Activated naive CD4-positive, alpha-beta T cell treated with anti-CD3 and anti-CD28 coated beads, Interleukin-2, amount 50 U/mL, for 24 hours (primary cell): ENCODE data around the gene CES1.
A peak's percentile ranks its signal among the peaks of the same experiment; 100 is the strongest.
"Not testable (repeated sequence)": the region's sequence is repeated elsewhere in the genome, so short reads cannot be mapped to it uniquely, and the experiment has no call there.

Experiments used
- H3K27ac Mint-ChIP-seq: one replicate; pipeline ENCODE4 v1.8.0; 2021; ENCODE audit warnings: mild to moderate bottlenecking, mixed read lengths
- H3K27me3 Mint-ChIP-seq: one replicate; pipeline ENCODE4 v1.8.0; 2021; ENCODE audit warnings: mixed read lengths
- H3K36me3 Mint-ChIP-seq: one replicate; pipeline ENCODE4 v1.8.0; 2021; ENCODE audit warnings: mixed read lengths
- H3K4me1 Mint-ChIP-seq: one replicate; pipeline ENCODE4 v1.8.0; 2021; ENCODE audit warnings: mixed read lengths
- H3K4me3 Mint-ChIP-seq: one replicate; pipeline ENCODE4 v1.8.0; 2021; ENCODE audit warnings: mild to moderate bottlenecking, mixed read lengths
- H3K9me3 Mint-ChIP-seq: one replicate; pipeline ENCODE4 v1.8.0; 2021; ENCODE audit warnings: mixed read lengths

CES1 gene

GRCh38 chr16:55782091-55782792, 50.7 kb downstream of the CES1 start:
- not testable (repeated sequence) for H3K4me3 Mint-ChIP-seq, H3K36me3 Mint-ChIP-seq, H3K27me3 Mint-ChIP-seq, H3K9me3 Mint-ChIP-seq, H3K4me1 Mint-ChIP-seq, H3K27ac Mint-ChIP-seq

DNA sequence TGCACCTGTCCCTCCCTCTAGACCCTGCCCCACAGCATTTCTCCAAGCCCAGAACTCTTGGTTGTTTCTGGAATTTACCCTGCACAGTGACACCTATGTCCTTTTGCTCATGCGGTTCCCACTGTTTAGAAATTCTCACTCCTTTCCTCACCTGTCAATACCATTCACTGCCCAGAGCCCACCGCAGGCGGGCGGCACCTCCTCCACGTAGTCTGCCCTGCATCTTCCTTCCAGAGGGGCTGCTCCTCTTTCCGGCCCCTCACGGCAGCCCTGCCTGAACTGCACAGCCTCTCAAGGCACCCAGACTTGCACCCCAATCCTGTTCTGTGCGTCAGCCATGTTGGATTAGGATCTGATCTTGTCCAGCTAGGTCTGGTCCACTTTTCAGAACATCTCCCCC, 51.4 kb downstream of the CES1 start:
- H3K36me3 Mint-ChIP-seq, H3K27me3 Mint-ChIP-seq, H3K4me3 Mint-ChIP-seq, H3K27ac Mint-ChIP-seq, H3K9me3 Mint-ChIP-seq, H3K4me1 Mint-ChIP-seq: not testable (repeated sequence)

- not testable (repeated sequence) for H3K36me3 Mint-ChIP-seq, H3K27me3 Mint-ChIP-seq, H3K4me3 Mint-ChIP-seq, H3K9me3 Mint-ChIP-seq, H3K27ac Mint-ChIP-seq, H3K4me1 Mint-ChIP-seq
These were observed 52.8 kb downstream of the CES1 start for GRCh38 chr16:55780095-55780407.

GRCh38 chr16:55779402-55780094, 53.3 kb downstream of the CES1 start:
- no peaks in the 10 kb centered on the region for H3K36me3 Mint-ChIP-seq
- no peak overlapping the region for H3K27ac Mint-ChIP-seq
- H3K9me3 Mint-ChIP-seq: no peaks in the 10 kb centered on the region
- H3K4me3 Mint-ChIP-seq: no peak overlapping the region
- H3K27me3 Mint-ChIP-seq: no peaks in the 10 kb centered on the region
- no peaks in the 10 kb centered on the region for H3K4me1 Mint-ChIP-seq

DNA sequence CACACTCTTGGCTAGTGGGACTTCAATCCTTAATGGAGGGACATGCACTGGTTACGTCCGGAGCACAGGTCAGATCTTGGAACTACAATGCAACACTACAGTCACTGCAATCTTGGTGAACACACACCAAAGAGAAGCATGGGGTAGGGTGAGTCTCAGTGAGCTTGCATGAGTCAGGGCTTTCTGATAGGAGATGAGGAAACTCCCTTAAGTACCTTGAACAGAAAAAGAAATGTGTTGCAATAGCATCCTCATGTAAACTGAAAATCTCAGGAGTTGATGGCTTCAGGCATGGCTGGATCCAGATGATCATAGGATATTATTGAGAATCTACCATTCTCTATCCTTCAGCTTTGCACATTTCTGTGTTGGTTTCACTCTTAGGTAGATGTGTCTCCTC, 54.1 kb downstream of the CES1 start:
- Mint-ChIP-seq H3K4me1 (no peaks in the 10 kb centered on the region), H3K27me3 (peaks cover 2% of the 10 kb centered on the region), H3K4me3 (no peak overlapping the region), H3K9me3 (no peaks in the 10 kb centered on the region), H3K36me3 (no peaks in the 10 kb centered on the region), H3K27ac (no peak overlapping the region)

DNA sequence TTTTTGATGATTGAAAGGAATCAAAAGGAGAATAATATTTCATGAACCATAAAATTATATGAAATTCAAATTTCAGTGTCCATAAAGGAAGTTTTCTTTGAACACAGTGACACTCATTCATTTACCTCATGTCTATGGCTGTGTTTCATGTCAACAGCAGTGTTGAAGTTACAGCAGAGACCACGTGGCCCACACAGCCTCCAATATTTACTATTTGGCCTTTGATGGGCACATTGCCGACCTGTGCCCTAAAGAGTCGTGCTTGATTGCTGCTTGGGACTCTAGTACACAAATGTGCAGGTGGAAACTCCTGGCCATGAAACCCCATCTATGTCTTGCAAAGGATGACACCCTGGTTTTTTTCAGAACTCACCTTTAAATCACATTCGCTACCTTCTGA, 57.0 kb downstream of the CES1 start:
- Mint-ChIP-seq H3K9me3 (no peaks in the 10 kb centered on the region), H3K36me3 (no peaks in the 10 kb centered on the region), H3K27me3 (peaks cover 2% of the 10 kb centered on the region), H3K4me1 (no peaks in the 10 kb centered on the region), H3K27ac (no peak overlapping the region), H3K4me3 (no peak overlapping the region)

DNA sequence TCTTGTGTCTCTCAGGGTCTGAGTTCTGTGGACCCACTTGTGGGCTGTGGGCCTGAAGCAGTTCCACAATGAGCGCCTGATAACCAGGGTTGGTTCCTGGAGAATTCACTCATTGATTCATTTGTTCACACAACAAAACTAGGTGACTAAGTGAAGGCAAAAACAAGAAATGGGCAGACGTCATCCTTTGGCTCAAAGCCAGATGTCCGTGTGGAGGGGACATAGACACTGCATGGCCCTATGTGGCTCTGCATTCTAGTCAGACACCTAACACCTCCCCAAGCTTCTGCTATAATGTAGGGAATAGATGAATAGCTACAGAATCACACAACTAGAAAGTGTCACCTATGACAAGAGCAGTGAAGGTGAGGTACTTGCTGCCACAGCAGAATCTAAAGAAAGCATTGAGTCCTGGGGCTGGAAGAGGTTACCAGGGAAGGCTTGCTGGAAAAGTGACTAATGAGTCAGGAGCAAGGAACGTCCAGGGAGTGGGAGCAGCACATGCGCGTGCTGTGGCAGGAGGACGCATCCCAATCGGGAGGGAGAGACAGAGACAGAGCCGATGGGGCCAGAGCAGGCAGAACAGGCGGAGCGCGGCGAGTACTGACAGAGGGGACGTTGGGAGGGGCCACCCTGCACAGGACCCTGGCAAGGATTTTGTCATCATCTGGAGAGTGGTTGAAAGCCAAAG, 58.9 kb downstream of the CES1 start:
- H3K27me3 Mint-ChIP-seq: peaks cover 2% of the 10 kb centered on the region
- H3K4me3 Mint-ChIP-seq: no peak overlapping the region
- no peak overlapping the region for H3K27ac Mint-ChIP-seq
- no peaks in the 10 kb centered on the region for H3K4me1 Mint-ChIP-seq
- no peaks in the 10 kb centered on the region for H3K9me3 Mint-ChIP-seq
- H3K36me3 Mint-ChIP-seq: no peaks in the 10 kb centered on the region

DNA sequence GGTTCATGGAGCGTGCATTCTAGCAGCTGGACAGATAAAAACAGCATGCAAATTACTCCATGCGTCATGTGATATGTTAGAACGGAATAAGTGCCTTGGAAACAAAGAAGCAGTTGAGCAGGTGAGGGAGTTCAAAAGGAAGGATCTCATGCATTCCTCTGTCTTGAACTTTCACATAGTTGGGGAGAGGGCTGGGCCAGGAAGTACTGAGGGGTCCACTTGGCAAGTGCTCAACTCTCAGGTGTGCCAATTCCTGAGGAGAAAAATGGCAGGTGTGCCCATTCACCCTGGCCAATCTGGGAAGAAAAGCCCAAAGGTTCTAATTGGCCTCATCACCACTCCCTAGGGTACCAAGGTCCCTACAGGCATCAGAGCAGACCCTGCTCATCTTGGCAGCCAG, 67.7 kb downstream of the CES1 start:
- Mint-ChIP-seq H3K27me3 (no peaks in the 10 kb centered on the region), H3K36me3 (no peaks in the 10 kb centered on the region), H3K27ac (no peak overlapping the region), H3K4me1 (no peaks in the 10 kb centered on the region), H3K9me3 (no peaks in the 10 kb centered on the region), H3K4me3 (no peak overlapping the region)

GRCh38 chr16:55760310-55761001, 72.4 kb downstream of the CES1 start:
- H3K27ac Mint-ChIP-seq: no peak overlapping the region
- H3K9me3 Mint-ChIP-seq: no peaks in the 10 kb centered on the region
- no peak overlapping the region for H3K4me3 Mint-ChIP-seq
- no peaks in the 10 kb centered on the region for H3K4me1 Mint-ChIP-seq
- no peaks in the 10 kb centered on the region for H3K36me3 Mint-ChIP-seq
- H3K27me3 Mint-ChIP-seq: peaks cover 1% of the 10 kb centered on the region

DNA sequence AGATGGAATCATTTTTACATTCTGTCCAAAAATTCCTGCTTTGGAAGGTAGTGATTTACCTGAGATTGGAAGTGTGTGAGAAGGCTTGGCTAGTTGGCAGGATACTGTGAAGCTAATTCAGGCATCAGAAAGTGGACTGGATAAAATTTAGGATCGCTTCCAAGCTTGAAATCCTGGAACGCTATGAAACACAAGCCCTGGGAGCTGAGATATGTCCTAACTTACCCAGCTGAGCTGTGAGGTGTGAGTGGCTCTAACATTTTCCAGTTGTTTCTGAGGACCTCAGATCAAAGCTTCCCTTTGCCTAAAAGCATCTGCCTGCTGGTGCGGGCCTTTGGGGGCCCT, 73.0 kb downstream of the CES1 start:
- H3K27ac Mint-ChIP-seq, H3K36me3 Mint-ChIP-seq, H3K4me1 Mint-ChIP-seq, H3K27me3 Mint-ChIP-seq, H3K9me3 Mint-ChIP-seq, H3K4me3 Mint-ChIP-seq: not testable (repeated sequence)

DNA sequence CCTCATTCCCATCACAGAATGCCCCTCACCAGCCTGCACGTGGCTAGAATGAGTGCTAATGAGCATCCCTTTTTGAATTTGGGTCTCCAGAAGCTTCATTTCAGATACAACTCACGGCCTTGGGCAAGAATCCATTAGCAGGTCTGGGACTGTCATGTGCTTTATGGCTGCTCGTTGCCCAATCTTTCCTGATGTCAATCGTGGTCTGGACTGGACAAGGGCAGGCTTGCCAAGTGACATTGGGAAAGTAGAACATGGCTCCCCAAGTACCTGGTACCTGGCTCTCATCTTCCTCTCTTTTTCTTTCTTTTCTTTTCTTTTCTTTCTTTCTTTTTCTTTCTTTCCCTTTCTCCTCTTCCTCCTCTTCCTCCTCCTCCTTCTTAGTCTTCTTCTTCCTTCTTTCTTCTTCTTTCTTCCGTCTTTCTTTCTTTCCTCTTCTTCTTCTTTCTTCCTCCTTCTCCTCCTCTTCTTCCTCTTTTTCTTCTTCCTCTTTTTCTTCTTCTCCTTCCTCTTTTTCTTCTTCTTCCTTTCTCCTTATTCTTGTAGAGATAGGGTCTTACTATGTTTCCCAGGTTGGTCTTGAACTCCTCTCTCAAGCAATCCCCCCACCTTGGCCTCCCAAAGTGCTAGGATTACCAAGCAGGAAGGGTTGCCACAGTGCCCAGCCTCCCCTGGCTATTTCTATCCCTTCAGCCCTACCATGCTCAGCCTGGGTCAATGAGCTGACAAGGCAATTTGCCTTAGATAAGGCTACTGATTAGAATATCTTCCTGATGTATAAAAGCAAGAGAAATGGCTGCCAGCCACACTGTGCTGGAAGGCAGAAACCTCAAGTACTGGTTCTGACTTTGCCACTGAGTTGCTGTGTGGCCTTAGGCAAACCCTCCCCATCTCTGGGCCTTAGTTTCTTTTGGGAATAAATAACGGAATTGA, 75.0 kb downstream of the CES1 start:
- H3K4me1 Mint-ChIP-seq: peaks cover 15% of the 10 kb centered on the region
- H3K9me3 Mint-ChIP-seq, H3K27me3 Mint-ChIP-seq, H3K4me3 Mint-ChIP-seq, H3K27ac Mint-ChIP-seq, H3K36me3 Mint-ChIP-seq: not testable (repeated sequence)

DNA sequence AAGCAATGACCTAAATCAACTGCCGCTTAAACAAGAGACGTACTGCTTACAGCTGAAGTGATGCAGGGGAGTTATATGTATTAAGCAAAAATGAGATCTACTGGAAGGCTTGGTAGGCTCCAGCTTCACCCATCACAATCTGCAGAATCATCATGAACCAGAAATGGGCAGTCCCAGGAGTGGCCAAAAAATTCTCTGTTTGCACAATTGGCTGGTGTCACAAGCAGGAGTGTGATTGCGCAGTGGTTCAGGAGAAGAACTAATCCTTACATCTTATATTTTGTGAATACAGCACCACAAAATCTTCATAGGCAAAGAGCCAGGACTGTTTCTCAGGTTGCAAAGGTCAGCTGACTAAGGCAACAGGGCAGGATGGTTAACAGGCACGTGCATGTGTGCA, 75.9 kb downstream of the CES1 start:
- Mint-ChIP-seq H3K4me1 (peaks cover 22% of the 10 kb centered on the region), H3K36me3 (peaks cover 7% of the 10 kb centered on the region)

GRCh38 chr16:55754056-55754455, 78.8 kb downstream of the CES1 start:
- no peak overlapping the region for H3K4me3 Mint-ChIP-seq
- H3K27me3 Mint-ChIP-seq: no peaks in the 10 kb centered on the region
- H3K9me3 Mint-ChIP-seq: peaks cover 6% of the 10 kb centered on the region
- H3K36me3 Mint-ChIP-seq: peaks cover 7% of the 10 kb centered on the region
- H3K4me1 Mint-ChIP-seq: peaks cover 24% of the 10 kb centered on the region
- H3K27ac Mint-ChIP-seq: no peak overlapping the region

More for the DNA sequence above, 75.9 kb downstream of the CES1 start:
- H3K9me3 Mint-ChIP-seq: peaks cover 6% of the 10 kb centered on the region
- no peak overlapping the region for H3K27ac Mint-ChIP-seq
- H3K27me3 Mint-ChIP-seq: peaks cover 1% of the 10 kb centered on the region
- no peak overlapping the region for H3K4me3 Mint-ChIP-seq

- H3K4me3 Mint-ChIP-seq, H3K27me3 Mint-ChIP-seq, H3K36me3 Mint-ChIP-seq, H3K9me3 Mint-ChIP-seq: not testable (repeated sequence)
- Mint-ChIP-seq H3K27ac (peak overlapping the region; percentile 92), H3K4me1 (peaks cover 24% of the 10 kb centered on the region)
These were observed 79.7 kb downstream of the CES1 start for GRCh38 chr16:55753145-55753631.
